ENCODE results near the gene SNX3. TPM values are rescaled to one million over a fixed set of nuclear protein-coding genes. Genes with fewer than 3 reads are reported as not detected.

Gene SNX3
- total RNA-seq, 6 experiments from 2014 or later, result 148 to 195 (median 189) TPM

DNA sequence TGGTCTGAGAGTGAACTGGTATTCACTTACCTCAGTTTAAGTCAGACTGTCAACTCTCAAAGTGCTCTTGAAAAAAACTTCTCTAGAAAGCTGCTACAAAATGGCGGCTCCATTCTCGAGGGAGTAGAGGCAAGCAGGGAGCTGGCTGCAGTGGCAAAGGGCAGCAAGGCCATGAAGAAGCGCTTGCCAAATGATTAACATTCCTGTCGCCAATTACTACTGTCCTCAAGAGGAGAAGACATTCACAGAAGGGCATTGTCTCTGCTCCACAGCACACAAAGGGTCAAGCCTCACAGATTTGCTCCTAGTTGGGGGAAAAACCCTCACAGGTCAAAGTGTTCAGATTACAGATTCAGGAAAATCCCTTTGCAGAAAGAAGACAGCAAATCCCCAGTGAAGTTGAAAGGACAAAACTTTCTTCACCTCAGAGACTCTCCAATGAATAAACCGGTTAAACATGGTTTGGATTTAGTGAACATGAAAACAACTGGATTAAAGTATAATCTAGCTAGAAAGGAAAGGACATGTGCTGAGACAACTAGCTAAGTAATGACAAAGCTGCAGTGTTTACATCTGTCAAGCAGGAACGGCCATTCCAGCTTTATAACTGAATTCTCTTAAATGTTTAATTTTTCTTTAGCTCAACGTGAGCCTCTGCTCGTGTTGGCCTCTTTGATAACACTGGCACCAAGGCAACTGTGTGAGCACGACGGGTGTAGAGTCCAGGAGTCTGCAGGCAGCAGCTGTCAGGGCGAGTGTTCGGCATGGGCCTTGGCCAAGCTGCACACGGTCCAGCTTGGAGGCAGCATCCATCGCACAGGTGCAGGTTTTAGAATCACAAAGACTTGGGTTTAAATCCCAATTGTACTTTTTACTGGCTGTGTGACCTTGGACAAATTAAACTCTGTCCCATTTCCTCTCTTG lies 57.4 kb downstream of the SNX3 start:
- Mint-ChIP-seq H3K36me3 (ENCODE audit: low read depth) (peaks cover 5% of the 10 kb centered on the region), H3K27ac (no peak overlapping the region), H3K9me3 (no peaks in the 10 kb centered on the region), H3K4me1 (ENCODE audit: low read depth) (peaks cover 13% of the 10 kb centered on the region), H3K27me3 (ENCODE audit: insufficient read depth) (no peaks in the 10 kb centered on the region), H3K4me3 (no peak overlapping the region)
- TF ChIP-seq, protein P1, sequence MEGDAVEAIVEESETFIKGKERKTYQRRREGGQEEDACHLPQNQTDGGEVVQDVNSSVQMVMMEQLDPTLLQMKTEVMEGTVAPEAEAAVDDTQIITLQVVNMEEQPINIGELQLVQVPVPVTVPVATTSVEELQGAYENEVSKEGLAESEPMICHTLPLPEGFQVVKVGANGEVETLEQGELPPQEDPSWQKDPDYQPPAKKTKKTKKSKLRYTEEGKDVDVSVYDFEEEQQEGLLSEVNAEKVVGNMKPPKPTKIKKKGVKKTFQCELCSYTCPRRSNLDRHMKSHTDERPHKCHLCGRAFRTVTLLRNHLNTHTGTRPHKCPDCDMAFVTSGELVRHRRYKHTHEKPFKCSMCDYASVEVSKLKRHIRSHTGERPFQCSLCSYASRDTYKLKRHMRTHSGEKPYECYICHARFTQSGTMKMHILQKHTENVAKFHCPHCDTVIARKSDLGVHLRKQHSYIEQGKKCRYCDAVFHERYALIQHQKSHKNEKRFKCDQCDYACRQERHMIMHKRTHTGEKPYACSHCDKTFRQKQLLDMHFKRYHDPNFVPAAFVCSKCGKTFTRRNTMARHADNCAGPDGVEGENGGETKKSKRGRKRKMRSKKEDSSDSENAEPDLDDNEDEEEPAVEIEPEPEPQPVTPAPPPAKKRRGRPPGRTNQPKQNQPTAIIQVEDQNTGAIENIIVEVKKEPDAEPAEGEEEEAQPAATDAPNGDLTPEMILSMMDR (IDR thresholded peaks at IDR 0.05), result no peak
- no peak for DNase-seq

DNA sequence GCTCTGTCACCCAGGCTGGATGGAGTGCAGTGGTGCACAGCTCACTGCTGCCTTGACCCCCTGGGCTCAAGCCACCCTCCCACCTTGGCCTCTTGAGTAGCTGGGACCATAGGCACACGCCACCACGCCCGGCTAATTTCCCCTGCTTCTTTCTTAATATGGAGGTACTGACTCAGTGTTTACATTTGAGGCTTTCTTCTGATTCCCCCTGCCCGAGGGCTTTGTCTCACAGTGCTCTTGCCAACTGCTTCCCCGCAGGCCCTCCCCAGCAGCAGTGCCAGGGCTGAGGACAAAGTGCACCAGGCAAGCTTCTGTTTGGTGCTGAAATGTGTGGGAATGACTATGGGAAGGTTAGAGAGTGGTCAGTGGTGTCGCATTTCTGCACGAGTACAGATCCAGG lies 60.2 kb downstream of the SNX3 start:
- no peak overlapping the region for H3K27ac Mint-ChIP-seq
- peaks cover 13% of the 10 kb centered on the region for H3K4me1 Mint-ChIP-seq (ENCODE audit: low read depth)
- TF ChIP-seq, protein P1 (IDR thresholded peaks at IDR 0.05), result no peak
- no peak overlapping the region for H3K4me3 Mint-ChIP-seq
- no peaks in the 10 kb centered on the region; the same call in 1 of the 2 replicates for H3K36me3 Mint-ChIP-seq (ENCODE audit: low read depth)
- H3K9me3 Mint-ChIP-seq, result no peaks in the 10 kb centered on the region
- DNase-seq, result peak; percentile 17
- H3K27me3 Mint-ChIP-seq (ENCODE audit: insufficient read depth), result no peaks in the 10 kb centered on the region

DNA sequence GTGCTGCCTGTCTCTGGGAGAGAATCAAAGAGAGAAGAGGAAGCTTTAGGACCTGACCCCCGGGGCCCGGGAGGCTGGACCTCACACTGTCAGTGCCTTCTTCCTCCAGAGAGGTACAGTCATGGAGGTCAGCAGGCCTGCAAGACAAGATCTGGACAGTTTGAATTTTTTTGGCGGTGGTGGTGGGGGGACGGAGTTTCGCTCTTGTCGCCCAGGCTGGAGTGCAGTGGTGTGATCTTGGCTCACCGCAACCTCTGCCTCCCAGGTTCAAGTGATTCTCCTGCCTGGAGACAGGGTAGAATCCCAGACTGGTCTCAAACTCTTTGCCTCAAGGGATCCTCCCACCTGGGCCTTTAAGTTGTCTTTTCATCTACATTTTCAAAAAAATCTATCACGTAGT lies 60.7 kb downstream of the SNX3 start:
- DNase-seq, result no peak
- no peaks in the 10 kb centered on the region for H3K9me3 Mint-ChIP-seq
- no peaks in the 10 kb centered on the region for H3K27me3 Mint-ChIP-seq (ENCODE audit: insufficient read depth)
- no peaks in the 10 kb centered on the region; the same call in 1 of the 2 replicates for H3K36me3 Mint-ChIP-seq (ENCODE audit: low read depth)
- TF ChIP-seq, protein P1 (IDR thresholded peaks at IDR 0.05), result no peak
- peaks cover 13% of the 10 kb centered on the region for H3K4me1 Mint-ChIP-seq (ENCODE audit: low read depth)
- H3K4me3 Mint-ChIP-seq, result no peak overlapping the region
- H3K27ac Mint-ChIP-seq, result no peak overlapping the region

DNA sequence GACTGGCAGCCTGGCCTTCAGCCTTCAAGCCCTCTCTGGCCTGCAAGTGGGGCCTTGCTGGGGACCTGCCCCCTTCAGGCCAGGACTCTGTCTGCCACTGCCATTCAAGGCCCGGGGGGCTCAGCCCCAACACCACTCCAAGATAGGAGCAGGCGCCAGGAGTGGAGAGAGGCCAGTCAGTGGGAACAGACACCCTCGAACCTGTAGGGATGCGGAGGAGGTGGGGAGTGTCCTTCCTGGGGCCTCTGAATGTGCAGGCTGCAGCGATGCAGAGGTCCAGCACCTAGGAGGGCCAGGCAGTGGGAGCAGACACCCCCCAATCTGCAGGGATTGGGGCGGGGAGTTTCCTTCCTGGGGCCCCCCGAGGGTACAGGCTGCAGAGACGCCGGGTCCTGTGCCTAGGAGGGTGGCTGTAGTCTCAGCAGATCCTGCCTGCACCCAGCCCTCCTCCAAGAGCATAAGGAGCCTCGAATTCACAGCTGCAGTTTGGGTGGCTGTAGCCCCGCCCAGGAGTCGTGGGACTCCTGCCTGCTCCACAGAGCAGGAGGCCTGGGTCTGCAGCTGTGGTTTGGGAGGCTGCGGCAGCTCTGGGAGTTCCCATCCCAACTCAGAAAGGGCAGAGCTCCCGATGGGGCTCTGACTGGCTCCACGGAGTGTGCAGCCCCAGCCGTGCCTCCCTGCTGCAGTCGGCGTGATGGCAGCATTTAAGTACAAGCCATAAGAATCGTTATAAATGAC lies 61.9 kb downstream of the SNX3 start:
- Mint-ChIP-seq H3K36me3 (ENCODE audit: low read depth) (no peaks in the 10 kb centered on the region; the same call in 1 of the 2 replicates), H3K27ac (no peak overlapping the region), H3K4me3 (no peak overlapping the region), H3K27me3 (ENCODE audit: insufficient read depth) (peaks cover 3% of the 10 kb centered on the region), H3K4me1 (ENCODE audit: low read depth) (peaks cover 13% of the 10 kb centered on the region), H3K9me3 (no peaks in the 10 kb centered on the region)
- DNase-seq, result no peak
- TF ChIP-seq, protein P1 (IDR thresholded peaks at IDR 0.05), result no peak

DNA sequence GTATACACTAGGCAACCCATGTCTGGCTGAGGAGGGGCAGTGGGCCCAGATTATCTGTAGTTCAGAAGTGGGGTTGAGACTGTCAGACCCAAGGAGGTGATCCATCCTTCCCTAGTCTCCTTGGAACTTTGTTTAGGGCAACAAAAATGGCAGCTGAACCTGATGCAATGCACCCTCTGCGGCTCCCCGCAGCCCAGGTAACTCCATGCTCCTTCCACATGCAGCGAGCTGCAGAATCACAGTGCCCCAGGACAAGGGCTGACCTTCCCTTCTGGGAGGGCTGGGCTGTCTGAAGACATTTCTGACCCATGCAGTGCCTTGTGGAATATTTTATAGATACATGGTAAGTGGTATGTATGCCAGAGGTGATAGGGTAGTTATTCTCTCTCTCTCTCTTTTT lies 65.6 kb downstream of the SNX3 start:
- TF ChIP-seq, protein P1 (IDR thresholded peaks at IDR 0.05), result no peak
- Mint-ChIP-seq H3K9me3 (no peaks in the 10 kb centered on the region), H3K27ac (no peak overlapping the region), H3K4me1 (ENCODE audit: low read depth) (peaks cover 4% of the 10 kb centered on the region; the same call in 1 of the 2 replicates), H3K36me3 (ENCODE audit: low read depth) (no peaks in the 10 kb centered on the region; the same call in 1 of the 2 replicates), H3K27me3 (ENCODE audit: insufficient read depth) (peaks cover 7% of the 10 kb centered on the region), H3K4me3 (no peak overlapping the region)
- no peak for DNase-seq
